ENCODE measurements around the gene CATSPERD.

CATSPERD gene

GRCh38 chr19:5818594-5818993, 98.2 kb downstream of the CATSPERD start:
- TF ChIP-seq CTCF (IDR thresholded peaks at IDR 0.05) (no peak), ZFX (IDR thresholded peaks at IDR 0.05; ENCODE audit: borderline replicate concordance) (no peak)
- no peak overlapping the region for H3K27ac ChIP-seq

GRCh38 chr19:5820785-5821184, 100.3 kb downstream of the CATSPERD start:
- TF ChIP-seq ZFX (IDR thresholded peaks at IDR 0.05; ENCODE audit: borderline replicate concordance) (no peak), CTCF (IDR thresholded peaks at IDR 0.05) (no peak)
- no peak overlapping the region for H3K27ac ChIP-seq

GRCh38 chr19:5821521-5822180, 101.2 kb downstream of the CATSPERD start:
- no peak for TF ChIP-seq CTCF (IDR thresholded peaks at IDR 0.05)
- TF ChIP-seq ZFX (IDR thresholded peaks at IDR 0.05; ENCODE audit: borderline replicate concordance) = no peak
- H3K27ac ChIP-seq = no peak overlapping the region

GRCh38 chr19:5822181-5822844, 101.9 kb downstream of the CATSPERD start:
- no peak overlapping the region for H3K27ac ChIP-seq
- TF ChIP-seq ZFX (IDR thresholded peaks at IDR 0.05; ENCODE audit: borderline replicate concordance) (no peak), CTCF (IDR thresholded peaks at IDR 0.05) (no peak)

GRCh38 chr19:5823579-5824281, 103.3 kb downstream of the CATSPERD start:
- H3K27ac ChIP-seq = no peak overlapping the region
- no peak for TF ChIP-seq ZFX (IDR thresholded peaks at IDR 0.05; ENCODE audit: borderline replicate concordance)
- TF ChIP-seq CTCF (IDR thresholded peaks at IDR 0.05) = peak; percentile 79

GRCh38 chr19:5824751-5825150, 104.3 kb downstream of the CATSPERD start:
- TF ChIP-seq ZFX (IDR thresholded peaks at IDR 0.05; ENCODE audit: borderline replicate concordance) = no peak
- no peak for TF ChIP-seq CTCF (IDR thresholded peaks at IDR 0.05)
- no peak overlapping the region for H3K27ac ChIP-seq

- TF ChIP-seq ZFX (IDR thresholded peaks at IDR 0.05; ENCODE audit: borderline replicate concordance) (no peak), CTCF (IDR thresholded peaks at IDR 0.05) (no peak)
- H3K27ac ChIP-seq = no peak overlapping the region
Measured at GRCh38 chr19:5825178-5825577, 104.7 kb downstream of the CATSPERD start.
